ENCODE measurements around the gene TLL2.

DNA sequence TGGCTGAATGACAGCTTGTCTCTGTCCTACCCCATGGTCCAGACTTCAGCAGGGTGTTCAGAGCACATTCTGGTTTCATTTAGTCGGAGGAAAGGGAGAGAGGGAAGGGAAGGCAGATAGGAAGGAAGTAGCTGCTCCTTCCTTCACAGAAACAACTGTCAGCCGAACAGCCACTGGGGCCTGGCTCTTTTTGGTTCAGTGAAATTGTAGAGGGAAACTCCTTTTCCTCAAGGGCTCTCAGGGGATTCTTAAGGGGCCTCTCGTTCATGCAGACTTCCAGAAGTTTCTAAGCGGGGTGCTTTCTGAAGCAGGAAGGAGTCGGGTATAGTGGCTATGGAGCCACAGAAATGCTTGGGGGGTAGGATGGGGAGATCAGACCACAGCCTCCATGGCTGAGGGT lies 56.4 kb downstream of the TLL2 start:
- TF ChIP-seq, protein P1, sequence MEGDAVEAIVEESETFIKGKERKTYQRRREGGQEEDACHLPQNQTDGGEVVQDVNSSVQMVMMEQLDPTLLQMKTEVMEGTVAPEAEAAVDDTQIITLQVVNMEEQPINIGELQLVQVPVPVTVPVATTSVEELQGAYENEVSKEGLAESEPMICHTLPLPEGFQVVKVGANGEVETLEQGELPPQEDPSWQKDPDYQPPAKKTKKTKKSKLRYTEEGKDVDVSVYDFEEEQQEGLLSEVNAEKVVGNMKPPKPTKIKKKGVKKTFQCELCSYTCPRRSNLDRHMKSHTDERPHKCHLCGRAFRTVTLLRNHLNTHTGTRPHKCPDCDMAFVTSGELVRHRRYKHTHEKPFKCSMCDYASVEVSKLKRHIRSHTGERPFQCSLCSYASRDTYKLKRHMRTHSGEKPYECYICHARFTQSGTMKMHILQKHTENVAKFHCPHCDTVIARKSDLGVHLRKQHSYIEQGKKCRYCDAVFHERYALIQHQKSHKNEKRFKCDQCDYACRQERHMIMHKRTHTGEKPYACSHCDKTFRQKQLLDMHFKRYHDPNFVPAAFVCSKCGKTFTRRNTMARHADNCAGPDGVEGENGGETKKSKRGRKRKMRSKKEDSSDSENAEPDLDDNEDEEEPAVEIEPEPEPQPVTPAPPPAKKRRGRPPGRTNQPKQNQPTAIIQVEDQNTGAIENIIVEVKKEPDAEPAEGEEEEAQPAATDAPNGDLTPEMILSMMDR (IDR thresholded peaks at IDR 0.05 in 8 of 11, conservative IDR thresholded peaks at IDR 0.05 in 3 of 11), result no peak
- no peak for TF ChIP-seq POLR2A (IDR thresholded peaks at IDR 0.05)
- no peak for TF ChIP-seq POLR2AphosphoS5 (IDR thresholded peaks at IDR 0.05)

All from spleen (tissue), 7 donors.